Small intestine (tissue), 7 donors: ENCODE data around the gene DUS1L. TPM values are rescaled to one million over a fixed set of nuclear protein-coding genes. Genes with fewer than 3 reads are reported as not detected.

Experiments used
- DNase-seq, 2 donors: peaks; one replicate each; pipeline versions ENCODE4 v3.0.0 to v3.0.0-alpha.2; 2013
- FAIRE-seq: peaks from 2 replicates; lab custom pipeline; 2012; peaks lifted over from hg19 to GRCh38; lab: Jason Lieb, UNC
- H3K27ac ChIP-seq, 3 donors: one replicate each; pipeline ENCODE4 v1.5.1; 2013; ENCODE audit warnings: low read length in 2 of 3, mild to moderate bottlenecking in 2 of 3, control low read depth in 1 of 3, inconsistent platforms in 1 of 3, low read depth in 1 of 3, moderate library complexity in 1 of 3
- H3K27me3 ChIP-seq, 3 donors: one replicate each; pipeline ENCODE4 v1.6.1; 2013; ENCODE audit warnings: low read length in 3 of 3, inconsistent platforms in 1 of 3; ENCODE audit not compliant: control insufficient read depth in 3 of 3, insufficient read depth in 3 of 3
- H3K36me3 ChIP-seq, 3 donors: one replicate each; pipeline ENCODE4 v1.6.1; 2013; ENCODE audit warnings: low read length in 3 of 3, inconsistent platforms in 1 of 3, low read depth in 1 of 3, mild to moderate bottlenecking in 1 of 3, moderate library complexity in 1 of 3; ENCODE audit not compliant: control insufficient read depth in 3 of 3, insufficient read depth in 2 of 3
- H3K4me1 ChIP-seq, 3 donors: one replicate each; pipeline ENCODE4 v1.6.1; 2013; ENCODE audit warnings: low read length in 2 of 3, inconsistent platforms in 1 of 3, low read depth in 1 of 3, mild to moderate bottlenecking in 1 of 3, moderate library complexity in 1 of 3; ENCODE audit not compliant: control insufficient read depth in 3 of 3, insufficient read depth in 2 of 3
- H3K4me3 ChIP-seq, 3 donors: one replicate each; pipeline ENCODE4 v1.5.1; 2013; ENCODE audit warnings: low read length in 3 of 3, control low read depth in 1 of 3, inconsistent platforms in 1 of 3, low read depth in 1 of 3, mild to moderate bottlenecking in 1 of 3, moderate library complexity in 1 of 3
- H3K9me3 ChIP-seq, 2 donors: one replicate each; pipeline ENCODE4 v1.6.1; 2013; ENCODE audit warnings: low read depth in 1 of 2, low read length in 1 of 2; ENCODE audit not compliant: control insufficient read depth in 2 of 2, insufficient read depth in 1 of 2
- WGBS, 3 donors: extraction: QIAGEN DNeasy Blood & Tissue Kit; methylation state at CpG; one replicate each; pipeline ENCODE4 v1.1.7; 2013; 5-methylcytosine and 5-hydroxymethylcytosine counted together
- polyA plus RNA-seq, 4 donors: library from polyadenylated mRNA; stranded (reverse) in 3 of 4; unstranded in 1 of 4; fragments of 200-250 nt in 3 of 4; fragments of 120-200 nt in 1 of 4; gene quantifications; one replicate each; pipeline versions ENCODE4 v1.2.1 to v1.2.3, GENCODE V29; 2013
- donor health status: healthy with polysubstance abuse.
- donor health status: control.
- donor health status: control.
- donor health status: Bipolar disorder and iron deficiency.
- donor health status: healthy.

DUS1L gene
- polyA plus RNA-seq, 4 donors = 86.6 to 170 (median 127) TPM

DNA sequence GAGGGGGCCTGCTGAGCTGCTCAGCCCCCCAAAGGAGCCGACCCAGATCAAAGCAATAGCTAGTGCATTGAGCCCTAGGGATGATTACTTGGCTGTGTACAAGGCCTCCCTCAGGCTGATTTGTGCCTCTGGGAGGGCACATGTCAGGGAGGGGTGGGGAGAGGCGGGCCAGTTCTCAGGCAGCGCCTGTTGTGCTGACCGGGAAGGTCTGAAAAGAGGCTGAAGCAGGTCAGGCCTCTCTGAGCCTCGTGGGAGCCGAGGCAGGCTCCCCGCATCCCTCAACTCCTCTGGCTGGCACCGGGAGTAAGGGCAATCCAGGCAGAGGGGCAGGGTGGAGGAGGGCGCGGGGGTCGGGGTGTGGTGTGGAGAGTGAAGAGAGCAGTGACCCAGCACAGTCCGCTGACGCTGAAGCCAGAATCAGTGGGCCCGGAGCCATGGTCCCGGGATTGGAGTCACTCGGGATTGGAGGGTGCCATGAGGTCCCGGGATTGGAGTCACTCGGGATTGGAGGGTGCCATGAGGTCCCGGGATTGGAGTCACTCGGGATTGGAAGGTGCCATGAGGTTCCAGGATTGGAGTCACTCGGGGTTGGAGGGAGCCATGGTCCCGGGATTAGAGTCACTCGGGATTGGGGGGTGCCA lies 31.1 kb downstream of the DUS1L start:
- DNase-seq (no peak), FAIRE-seq (no peak)
- no peaks in the 10 kb centered on the region for H3K9me3 ChIP-seq
- H3K4me3 ChIP-seq = no peak overlapping the region
- no peak overlapping the region for H3K27ac ChIP-seq
- no peaks in the 10 kb centered on the region for H3K27me3 ChIP-seq
- H3K4me1 ChIP-seq = peaks cover 7 to 32% (median 9%) of the 10 kb centered on the region in 3 donors
- H3K36me3 ChIP-seq = peaks cover 0 to 41% (median 0%) of the 10 kb centered on the region in 3 donors
- WGBS, 3 donors = 83 to 90% (median 85%) methylated on average over 22 to 23 of the region's 23 CpGs

- peaks cover 0 to 51% (median 0%) of the 10 kb centered on the region in 3 donors for H3K36me3 ChIP-seq
- H3K4me1 ChIP-seq = peaks cover 7 to 32% (median 9%) of the 10 kb centered on the region in 3 donors
- 93 to 95% (median 94%) methylated on average over 36 to 38 of the region's 38 CpGs for WGBS, 3 donors
- no peaks in the 10 kb centered on the region for H3K9me3 ChIP-seq
- FAIRE-seq (no peak), DNase-seq (no peak)
- H3K27me3 ChIP-seq = no peaks in the 10 kb centered on the region
- H3K4me3 ChIP-seq = no peak overlapping the region
- H3K27ac ChIP-seq = no peak overlapping the region
These were observed 32.1 kb downstream of the DUS1L start for GRCh38 chr17:82033359-82034085.

- Histone ChIP-seq H3K27me3 (no peaks in the 10 kb centered on the region), H3K27ac (no peak overlapping the region), H3K4me3 (peak overlapping the region in 2 of 3 donors; percentile 29 to 60), H3K4me1 (peaks cover 7 to 27% (median 9%) of the 10 kb centered on the region in 3 donors), H3K36me3 (peaks cover 0 to 65% (median 0%) of the 10 kb centered on the region in 3 donors), H3K9me3 (no peaks in the 10 kb centered on the region)
- FAIRE-seq (no peak), DNase-seq (peak; percentile 73 to 74)
- WGBS, 3 donors = 12 to 35% (median 15%) methylated on average over 27 to 59 of the region's 59 CpGs
These were observed 33.5 kb downstream of the DUS1L start for GRCh38 chr17:82031885-82032627.

GRCh38 chr17:82031303-82031884 lies 34.2 kb downstream of the DUS1L start, which contains the start of gene RAC3:
RAC3 (plus strand) TSS chr17:82031678; CDS start chr17:82031762, 84 bp downstream.
- Histone ChIP-seq H3K9me3 (no peaks in the 10 kb centered on the region), H3K27me3 (no peaks in the 10 kb centered on the region), H3K36me3 (peaks cover 0 to 67% (median 0%) of the 10 kb centered on the region in 3 donors), H3K4me1 (peaks cover 4 to 21% (median 9%) of the 10 kb centered on the region in 3 donors), H3K4me3 (peak within 1 kb of the TSS; percentile 33 to 60 (median 39)), H3K27ac (peak within 1 kb of the TSS in 2 of 3 donors; percentile 9 to 47)
- 1 to 7% (median 1%) methylated on average over 3 to 96 of the region's 96 CpGs for WGBS, 3 donors
- FAIRE-seq (no peak), DNase-seq (peak in 1 of 2 donors; percentile 39)

DNA sequence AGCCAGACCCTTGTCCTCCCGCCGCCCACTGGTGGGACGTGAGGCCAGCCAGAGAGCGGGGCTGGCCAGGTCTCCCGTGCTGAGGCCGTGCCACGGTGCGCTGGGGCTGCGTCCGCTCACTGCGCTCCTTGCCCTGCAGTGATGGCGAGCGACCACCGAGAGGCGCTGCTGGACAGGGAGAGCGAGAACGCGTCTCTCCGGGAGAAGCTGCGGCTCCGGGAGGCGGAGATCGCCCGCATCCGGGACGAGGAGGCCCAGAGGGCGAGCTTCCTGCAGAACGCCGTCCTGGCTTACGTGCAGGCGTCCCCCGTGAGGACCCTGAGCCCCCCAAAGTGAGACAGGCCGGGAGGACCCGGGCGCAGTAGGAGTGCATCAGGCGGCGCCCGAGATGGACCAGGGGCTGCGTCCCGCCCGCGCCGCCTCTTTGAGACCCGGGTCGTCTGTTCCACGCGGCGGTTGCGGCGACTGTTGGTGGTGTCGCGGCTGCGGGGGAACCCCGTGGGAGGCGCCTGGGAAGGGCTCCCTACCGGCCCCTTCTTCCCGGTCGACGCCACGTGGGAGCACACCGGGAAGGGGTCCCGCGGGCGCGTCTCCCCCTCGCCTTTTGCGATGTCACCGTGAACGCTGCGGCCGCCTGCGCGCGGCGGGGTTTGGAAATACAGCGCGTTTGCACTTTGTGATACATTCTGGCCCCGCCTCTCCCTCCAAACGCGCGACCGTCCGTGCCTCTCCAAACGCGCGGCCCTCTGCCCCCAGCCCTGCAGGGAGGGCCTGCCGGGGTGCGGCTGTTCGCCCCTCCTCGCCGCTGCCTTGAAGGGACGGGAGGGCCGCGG lies 34.9 kb downstream of the DUS1L start:
- H3K4me3 ChIP-seq = peak overlapping the region; percentile 33 to 60 (median 39)
- 1% methylated on average over 78 to 94 of the region's 94 CpGs for WGBS, 3 donors
- no peak for FAIRE-seq

DNA sequence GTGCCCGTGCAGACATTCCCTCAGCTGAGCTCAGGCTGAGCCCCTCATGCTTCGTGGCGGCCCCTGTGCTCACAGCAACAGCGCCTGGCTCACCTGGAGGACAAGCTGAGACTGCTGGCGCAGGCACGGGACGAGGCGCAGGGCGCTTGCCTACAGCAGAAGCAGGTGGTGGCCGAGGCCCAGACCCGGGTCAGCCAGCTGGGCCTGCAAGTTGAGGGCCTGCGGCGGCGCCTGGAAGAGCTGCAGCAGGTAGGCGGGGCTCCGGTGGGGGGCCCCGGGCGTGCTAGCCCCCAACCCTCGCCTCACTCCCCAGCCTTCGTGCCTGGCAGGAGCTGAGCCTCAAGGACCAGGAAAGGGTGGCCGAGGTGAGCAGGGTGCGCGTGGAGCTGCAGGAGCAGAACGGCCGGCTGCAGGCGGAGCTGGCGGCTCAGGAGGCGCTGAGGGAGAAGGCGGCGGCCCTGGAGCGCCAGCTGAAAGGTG lies 35.6 kb downstream of the DUS1L start:
- FAIRE-seq = no peak
- 63 to 78% (median 68%) methylated on average over 22 to 31 of the region's 31 CpGs for WGBS, 3 donors
- no peaks in the 10 kb centered on the region for H3K9me3 ChIP-seq
- peaks cover 0 to 70% (median 0%) of the 10 kb centered on the region in 3 donors for H3K36me3 ChIP-seq
- peaks cover 2 to 15% (median 6%) of the 10 kb centered on the region in 3 donors for H3K4me1 ChIP-seq
- no peaks in the 10 kb centered on the region for H3K27me3 ChIP-seq
- no peak for DNase-seq
- H3K4me3 ChIP-seq = no peak overlapping the region
- H3K27ac ChIP-seq = no peak overlapping the region

More for the DNA sequence above, 34.9 kb downstream of the DUS1L start:
- DNase-seq = peak; percentile 78 to 91
- Histone ChIP-seq H3K36me3 (peaks cover 0 to 67% (median 0%) of the 10 kb centered on the region in 3 donors), H3K4me1 (peaks cover 2 to 15% (median 6%) of the 10 kb centered on the region in 3 donors), H3K27ac (peak overlapping the region in 2 of 3 donors; percentile 9 to 47), H3K27me3 (no peaks in the 10 kb centered on the region), H3K9me3 (no peaks in the 10 kb centered on the region)

DNA sequence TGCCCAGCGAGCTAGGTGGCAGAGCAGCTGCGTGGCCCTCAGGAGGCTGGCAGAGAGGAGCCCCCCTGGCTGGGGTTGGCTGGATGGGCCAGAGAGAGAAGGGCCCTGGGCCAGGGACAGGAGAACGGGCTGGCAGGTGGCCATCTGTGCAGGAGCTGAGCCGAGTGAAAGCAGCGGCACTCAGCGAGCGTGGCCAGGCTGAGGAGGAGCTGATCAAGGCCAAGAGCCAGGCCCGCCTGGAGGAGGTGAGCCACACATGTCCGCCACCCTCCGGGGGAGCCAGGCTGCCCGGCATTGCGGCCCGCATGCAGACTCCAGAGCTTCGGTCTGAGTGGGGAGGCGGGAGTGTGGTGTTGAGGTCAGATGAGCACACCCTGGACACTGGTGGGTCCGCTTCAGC lies 36.2 kb downstream of the DUS1L start:
- peaks cover 0 to 68% (median 0%) of the 10 kb centered on the region in 3 donors for H3K36me3 ChIP-seq
- FAIRE-seq (no peak), DNase-seq (no peak)
- H3K27ac ChIP-seq = no peak overlapping the region
- peaks cover 2 to 20% (median 6%) of the 10 kb centered on the region in 3 donors for H3K4me1 ChIP-seq
- no peaks in the 10 kb centered on the region for H3K27me3 ChIP-seq
- H3K9me3 ChIP-seq = no peaks in the 10 kb centered on the region
- WGBS, 3 donors = 92 to 95% (median 94%) methylated on average over 16 of the region's 16 CpGs
- H3K4me3 ChIP-seq = no peak overlapping the region
